NCI-H1048 (cell line): ENCODE results near the gene NT5DC2.

Source experiments
- DNase-seq: peaks from one replicate; lab custom pipeline; 2025; lab: John Stamatoyannopoulos, UW

NT5DC2 gene

GRCh38 chr3:52509753-52510328 is 23.8 kb downstream of the NT5DC2 start:
- DNase-seq, result no peak

DNA sequence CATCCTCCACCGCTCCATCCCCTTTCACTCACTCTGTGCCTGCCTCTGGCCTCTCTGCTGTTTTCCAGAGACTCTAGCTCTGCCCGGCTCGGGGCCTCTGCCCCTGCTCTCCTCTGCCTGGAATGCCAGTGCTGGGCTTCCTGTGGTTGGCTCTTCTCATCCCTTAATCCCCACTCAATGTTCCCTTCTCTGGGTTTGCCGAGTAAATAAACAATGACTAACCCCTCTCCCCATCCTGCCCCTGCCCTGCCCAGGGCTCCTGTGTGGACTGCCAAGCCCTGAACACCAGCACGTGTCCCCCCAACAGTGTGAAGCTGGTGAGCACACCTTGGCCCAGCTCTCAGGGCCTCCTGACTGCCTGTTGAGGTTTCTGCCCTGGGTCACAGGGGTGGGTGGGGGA is 26.3 kb downstream of the NT5DC2 start:
- no peak for DNase-seq

GRCh38 chr3:52506266-52506966 is 27.2 kb downstream of the NT5DC2 start:
- no peak for DNase-seq

- no peak for DNase-seq
These were observed 28.7 kb downstream of the NT5DC2 start for GRCh38 chr3:52504977-52505376.

- no peak for DNase-seq
These were observed 29.8 kb downstream of the NT5DC2 start for GRCh38 chr3:52503788-52504424.

DNA sequence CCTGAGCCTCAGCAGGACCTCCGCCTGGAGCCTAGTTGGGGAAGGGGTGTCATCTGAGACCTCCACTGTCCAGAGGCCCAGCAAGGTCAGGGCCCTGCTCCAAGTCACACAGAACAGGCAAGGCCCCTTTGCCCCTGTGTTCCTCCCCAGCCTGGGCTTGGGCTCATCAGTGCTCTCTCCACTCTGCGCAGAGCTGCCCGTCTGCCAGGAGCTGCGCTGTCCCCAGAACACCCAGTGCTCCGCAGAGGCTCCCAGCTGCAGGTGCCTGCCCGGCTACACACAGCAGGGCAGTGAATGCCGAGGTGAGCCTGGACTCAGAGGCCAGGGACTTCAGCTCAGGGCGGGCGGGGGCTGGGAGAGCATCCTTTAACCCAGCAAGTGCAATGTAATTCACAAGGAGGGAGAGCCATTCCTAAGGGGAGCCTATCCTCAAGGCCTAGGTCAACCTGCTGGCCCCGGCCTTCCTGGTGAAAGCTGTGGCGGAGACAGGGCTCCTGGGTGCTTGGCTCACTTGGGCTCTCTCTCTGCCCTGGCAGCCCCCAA is 30.8 kb downstream of the NT5DC2 start:
- no peak for DNase-seq

DNA sequence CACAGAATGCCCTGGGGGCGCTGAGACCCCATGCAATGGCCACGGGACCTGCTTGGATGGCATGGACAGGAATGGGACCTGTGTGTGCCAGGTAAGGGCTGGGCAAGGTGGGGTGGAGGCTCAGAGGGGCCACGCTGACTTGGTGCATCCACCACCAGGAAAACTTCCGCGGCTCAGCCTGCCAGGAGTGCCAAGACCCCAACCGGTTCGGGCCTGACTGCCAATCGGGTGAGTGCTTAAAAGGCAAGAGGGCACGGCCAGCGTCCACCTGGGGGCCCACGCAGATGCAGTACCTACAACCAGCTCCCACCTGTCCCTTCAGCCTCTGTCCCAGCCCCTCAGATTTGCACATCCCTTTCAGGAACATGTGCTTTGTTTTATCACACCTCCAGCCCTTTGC is 31.7 kb downstream of the NT5DC2 start:
- no peak for DNase-seq

DNA sequence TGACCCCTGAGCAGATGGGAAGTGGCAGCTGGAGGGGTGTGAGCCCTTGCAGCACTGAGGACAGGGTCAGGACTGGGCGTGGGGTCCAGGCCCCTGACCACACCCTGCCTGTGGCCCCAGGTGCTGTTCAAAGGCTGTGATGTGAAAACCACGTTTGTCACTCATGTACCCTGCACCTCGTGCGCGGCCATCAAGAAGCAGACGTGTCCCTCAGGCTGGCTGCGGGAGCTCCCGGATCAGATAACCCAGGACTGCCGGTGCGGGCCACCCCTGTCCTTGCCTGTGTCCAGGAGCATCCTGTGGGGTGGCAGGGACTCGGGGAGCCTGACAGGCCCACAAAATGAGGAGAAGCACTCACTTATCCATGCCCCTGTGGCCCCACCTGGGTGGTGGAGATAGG is 32.6 kb downstream of the NT5DC2 start:
- DNase-seq, result no peak

- no peak for DNase-seq
These were observed 35.3 kb downstream of the NT5DC2 start for GRCh38 chr3:52498137-52499054.

DNA sequence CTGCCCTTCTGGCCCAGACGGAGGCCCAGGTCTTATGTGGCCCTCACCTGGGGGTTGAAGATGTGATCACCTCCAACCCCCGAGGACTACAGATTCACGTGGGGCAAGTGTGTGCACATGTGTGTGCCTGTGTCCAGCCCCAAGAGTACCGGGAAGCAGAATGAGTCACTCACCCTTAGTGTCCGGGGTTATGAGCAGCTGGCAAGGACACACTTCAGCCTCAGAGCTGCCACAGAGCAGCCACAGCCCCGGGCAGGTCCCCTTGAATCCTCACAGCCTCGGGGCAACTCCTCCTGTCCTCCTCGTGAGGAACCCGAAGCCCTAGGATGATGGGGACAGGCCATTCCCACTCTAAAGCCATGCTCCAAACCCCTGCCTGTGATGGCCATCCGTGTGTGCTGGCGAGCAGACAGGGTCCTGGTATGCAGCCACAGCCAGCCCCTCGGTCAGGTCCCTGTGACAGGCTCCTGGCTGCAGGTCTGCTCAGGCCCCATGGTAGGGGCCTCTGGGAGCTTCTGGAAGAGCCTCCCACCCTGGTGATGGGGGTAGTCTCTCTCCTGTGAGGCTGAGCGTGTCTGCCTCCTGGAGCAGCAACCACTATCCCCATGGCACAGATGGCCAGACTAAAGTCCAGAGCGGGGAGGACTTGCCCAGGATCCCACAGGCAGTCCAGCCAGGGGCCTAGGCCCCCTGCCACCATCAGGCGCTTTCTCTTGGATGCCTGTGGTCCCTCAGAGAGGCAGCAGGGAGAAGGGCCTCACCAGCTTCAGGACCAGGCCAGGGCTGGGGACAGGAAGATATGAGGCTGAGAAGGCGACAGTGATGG is 37.7 kb downstream of the NT5DC2 start:
- DNase-seq, result no peak

GRCh38 chr3:52494886-52495495 is 38.7 kb downstream of the NT5DC2 start, which contains the start of gene STAB1:
TSS of gene STAB1 (plus strand) at chr3:52495338. CDS start at chr3:52495414, 76 bp downstream.
- no peak for DNase-seq

DNA sequence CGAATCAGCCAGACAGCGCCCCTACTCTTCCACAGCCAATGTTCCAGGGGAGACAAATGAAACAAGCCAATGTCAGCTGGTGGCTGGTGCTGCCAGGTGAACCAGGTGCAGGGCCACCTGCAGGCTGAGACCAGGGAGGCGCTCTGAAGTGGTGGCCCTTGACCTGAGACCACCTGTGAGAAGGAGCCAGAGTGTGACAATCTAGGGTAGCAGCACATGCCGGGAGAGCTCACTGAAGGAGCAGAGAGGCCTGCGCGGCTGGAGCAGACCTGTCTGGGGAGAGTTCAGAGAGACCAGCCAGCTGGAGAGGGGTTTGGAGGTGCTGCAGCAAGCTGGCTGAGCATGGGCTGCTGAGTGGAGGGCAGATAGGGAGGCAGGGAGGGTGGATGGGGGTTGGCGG is 39.2 kb downstream of the NT5DC2 start:
- DNase-seq, result no peak

DNA sequence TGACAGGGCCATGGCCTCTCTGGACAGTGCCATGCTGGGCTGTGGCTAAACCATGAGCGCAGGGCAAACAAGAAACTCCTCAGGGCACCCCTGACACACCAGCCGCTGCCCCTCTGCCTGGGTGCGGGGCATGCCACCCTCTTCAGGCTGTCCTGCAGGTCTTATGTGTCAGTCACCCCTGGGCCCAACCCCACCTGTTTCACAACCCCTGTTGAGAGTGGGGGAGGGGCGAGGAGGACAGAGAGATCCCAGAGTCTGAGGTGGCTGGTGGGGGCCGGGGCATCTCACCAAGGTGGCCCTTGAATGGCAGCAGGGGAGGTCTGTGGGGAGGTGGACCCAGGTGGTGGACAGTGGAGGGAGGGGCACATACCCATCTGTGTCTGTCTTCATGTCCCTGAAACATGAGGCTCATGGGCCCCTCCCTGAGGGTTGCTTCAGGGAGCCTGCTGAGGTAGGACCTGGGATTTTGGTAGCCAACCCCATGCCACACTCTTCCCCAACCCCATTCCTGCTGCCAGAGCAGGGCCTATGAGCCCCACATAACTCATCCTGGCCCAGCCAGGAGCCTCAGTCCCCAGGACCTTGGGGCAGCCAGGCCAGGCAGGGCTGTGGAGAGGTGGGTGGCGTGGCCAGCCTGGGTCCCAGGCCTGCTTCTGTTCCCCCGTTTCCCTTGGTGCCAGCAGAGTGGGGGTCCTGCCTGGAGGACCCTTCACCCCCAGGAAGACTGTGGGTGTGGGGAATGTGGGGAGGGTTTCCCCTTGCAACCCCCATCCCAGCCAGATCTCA is 40.2 kb downstream of the NT5DC2 start:
- no peak for DNase-seq

DNA sequence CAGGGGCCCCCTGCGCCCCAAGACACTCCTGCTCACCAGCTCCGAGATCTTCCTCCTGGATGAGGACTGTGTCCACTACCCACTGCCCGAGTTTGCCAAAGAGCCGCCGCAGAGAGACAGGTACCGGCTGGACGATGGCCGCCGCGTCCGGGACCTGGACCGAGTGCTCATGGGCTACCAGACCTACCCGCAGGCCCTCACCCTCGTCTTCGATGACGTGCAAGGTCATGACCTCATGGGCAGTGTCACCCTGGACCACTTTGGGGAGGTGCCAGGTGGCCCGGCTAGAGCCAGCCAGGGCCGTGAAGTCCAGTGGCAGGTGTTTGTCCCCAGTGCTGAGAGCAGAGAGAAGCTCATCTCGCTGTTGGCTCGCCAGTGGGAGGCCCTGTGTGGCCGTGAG is 41.6 kb downstream of the NT5DC2 start:
- no peak for DNase-seq

GRCh38 chr3:52490939-52491526 is 42.6 kb downstream of the NT5DC2 start:
- no peak for DNase-seq

- DNase-seq, result no peak
These were observed 43.4 kb downstream of the NT5DC2 start for GRCh38 chr3:52490035-52490938.

- no peak for DNase-seq
These were observed 44.2 kb downstream of the NT5DC2 start for GRCh38 chr3:52489453-52489852.

DNA sequence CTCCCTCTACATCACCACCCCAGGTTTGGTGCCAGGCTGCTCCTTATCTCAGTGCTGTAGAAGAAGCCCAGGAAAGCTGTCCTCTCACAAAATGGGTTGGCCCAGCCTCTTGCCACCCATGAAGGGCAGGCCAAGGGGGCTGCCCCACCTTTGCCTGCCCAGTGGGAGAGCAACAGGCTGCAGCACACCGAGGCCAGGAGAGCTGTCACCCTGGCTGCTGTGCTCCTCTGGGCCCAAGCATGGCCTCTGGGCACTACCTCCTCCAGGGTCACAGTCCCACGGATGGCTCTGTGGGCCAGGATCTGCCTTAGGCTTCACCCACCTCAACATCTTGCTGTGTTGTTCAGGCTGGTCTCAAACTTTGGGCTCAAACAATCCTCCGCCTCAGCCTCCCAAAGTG is 44.9 kb downstream of the NT5DC2 start:
- no peak for DNase-seq
